Spleen (tissue), 11 donors: Measurements from ENCODE around the gene CFD. TPM values are rescaled to one million over a fixed set of nuclear protein-coding genes. Genes with fewer than 3 reads are reported as not detected.
A peak's percentile ranks its signal among the peaks of the same experiment; 100 is the strongest.
"Not testable (repeated sequence)": the region's sequence is repeated elsewhere in the genome, so short reads cannot be mapped to it uniquely, and the experiment has no call there.

ENCODE experiments used
- DNase-seq: peaks from one replicate; pipeline ENCODE4 v3.0.0-alpha.2; 2020
- H3K27ac ChIP-seq, 8 donors: fragments of 200-600 bp; sonication (generic) in 7 of 8; 1 replicate in 4 of 8; 2 replicates in 4 of 8; pipeline versions ENCODE4 v1.5.0 to v1.8.0; 2016 to 2021; ENCODE audit warnings: inconsistent platforms in 4 of 8, mild to moderate bottlenecking in 4 of 8, moderate library complexity in 1 of 8
- H3K27me3 ChIP-seq, 7 donors: fragments of 200-600 bp; sonication (generic) in 6 of 7; replicated peaks in 1 of 7; 1 replicate in 4 of 7; 2 replicates in 3 of 7; pipeline versions ENCODE4 v1.5.0 to v1.8.0; 2016 to 2021; ENCODE audit warnings: inconsistent platforms in 3 of 7, mild to moderate bottlenecking in 1 of 7
- H3K36me3 ChIP-seq, 6 donors: fragments of 200-600 bp; sonication (generic) in 5 of 6; 1 replicate in 4 of 6; 2 replicates in 2 of 6; pipeline versions ENCODE4 v1.5.0 to v1.8.0; 2016 to 2021; ENCODE audit warnings: inconsistent platforms in 2 of 6
- H3K4me1 ChIP-seq, 6 donors: fragments of 200-600 bp; sonication (generic) in 5 of 6; 1 replicate in 3 of 6; 2 replicates in 3 of 6; pipeline versions ENCODE4 v1.5.0 to v1.8.0; 2016 to 2021; ENCODE audit warnings: inconsistent platforms in 3 of 6
- H3K4me3 ChIP-seq, 8 donors: fragments of 200-600 bp; sonication (generic) in 7 of 8; 1 replicate in 4 of 8; 2 replicates in 4 of 8; pipeline versions ENCODE4 v1.5.0 to v1.8.0; 2016 to 2021; ENCODE audit warnings: inconsistent platforms in 4 of 8, mild to moderate bottlenecking in 4 of 8, moderate library complexity in 2 of 8
- H3K9me3 ChIP-seq, 8 donors: fragments of 200-600 bp; sonication (generic) in 7 of 8; 1 replicate in 4 of 8; 2 replicates in 4 of 8; pipeline versions ENCODE4 v1.5.0 to v1.8.0; 2016 to 2021; ENCODE audit warnings: inconsistent platforms in 4 of 8
- CTCF ChIP-seq, 11 experiments: fragments of 200-600 bp in 7 of 11; fragments of 450-650 bp in 4 of 11; sonication (generic) in 4 of 11; IDR thresholded peaks in 8 of 11; conservative IDR thresholded peaks in 3 of 11; 1 replicate in 7 of 11; 2 replicates in 4 of 11; pipeline versions ENCODE4 v1.4.0 to v1.8.0; 2016 to 2021; ENCODE audit warnings: antibody characterized with exemption in 11 of 11, inconsistent platforms in 4 of 11, mild to moderate bottlenecking in 1 of 11
- POLR2A ChIP-seq, 3 donors: fragments of 450-650 bp; IDR thresholded peaks; one replicate each; pipeline ENCODE4 v1.5.1; 2017; ENCODE audit warnings: antibody characterized with exemption in 3 of 3, mild to moderate bottlenecking in 1 of 3
- POLR2AphosphoS5 ChIP-seq, 3 donors: sonication (generic); formaldehyde crosslinking; IDR thresholded peaks; one replicate each; pipeline ENCODE4 v1.5.1; 2017; ENCODE audit warnings: antibody characterized with exemption in 3 of 3
- WGBS, 5 donors: extraction: QIAGEN DNeasy Blood & Tissue Kit in 3 of 5; methylation state at CpG; one replicate each; pipeline versions ENCODE4 v1.1.5 to v1.1.7; 2013 to 2018; 5-methylcytosine and 5-hydroxymethylcytosine counted together
- intact Hi-C: fragments of 100-400 bp; cut with DNase I; formaldehyde crosslinking; loops from one replicate; pipeline ENCODE4 v1.15.0; 2023; ENCODE audit warnings: low total_unique reads
- polyA plus RNA-seq, 3 donors: library from polyadenylated mRNA; stranded (reverse); fragments of 200-250 nt; gene quantifications; one replicate each; pipeline ENCODE4 v1.2.1, GENCODE V29; 2013
- total RNA-seq, 7 donors: library from RNA; depleted of rRNA in 3 of 7; stranded (reverse); fragments of >200 nt in 3 of 7; fragmentation: NEBNext Ultra II Directional in 4 of 7; extraction: Animal tissue kit (Norgen Biotek cat#: 25700) in 4 of 7; gene quantifications; one replicate each; pipeline versions ENCODE4 v1.1.0 to v1.2.1, GENCODE V29; 2016 to 2021
- donor health status: healthy with polysubstance abuse.
- donor health status: DM: no; HTN: no; CAD: no; lungs with moderate emphysema.
- donor health status: DM: no; HTN: no; CAD: no.
- donor health status: Bipolar disorder and iron deficiency.
- donor health status: healthy.
- donor health status: DM: no; HTN: no; CAD: no.
- donor health status: DM: yes; HTN: yes; CAD: no.

The CFD gene
- total and polyA plus RNA-seq, 10 donors: 6.6 to 59.5 (median 24.2) TPM

- Histone ChIP-seq H3K27ac (peak overlapping the region in 2 of 8 donors; percentile 81 to 82), H3K9me3 (no peaks in the 10 kb centered on the region), H3K36me3 (peaks cover 0 to 81% (median 46%) of the 10 kb centered on the region in 6 donors), H3K27me3 (no peaks in the 10 kb centered on the region), H3K4me1 (peaks cover 5 to 17% (median 10%) of the 10 kb centered on the region in 6 donors), H3K4me3 (no peak overlapping the region)
- no peak for TF ChIP-seq POLR2A (IDR thresholded peaks at IDR 0.05)
- no peak for TF ChIP-seq CTCF (IDR thresholded peaks at IDR 0.05 in 8 of 11, conservative IDR thresholded peaks at IDR 0.05 in 3 of 11)
- no peak for TF ChIP-seq POLR2AphosphoS5 (IDR thresholded peaks at IDR 0.05)
- WGBS, 5 donors: 88 to 98% (median 93%) methylated on average over 12 to 22 of the region's 22 CpGs
- intact Hi-C loops: no loop called here
- DNase-seq: no peak
Measured at GRCh38 chr19:873561-874041, 14.1 kb downstream of the CFD start.

- Histone ChIP-seq H3K9me3 (no peaks in the 10 kb centered on the region), H3K4me1 (peaks cover 5 to 17% (median 10%) of the 10 kb centered on the region in 6 donors), H3K27me3 (no peaks in the 10 kb centered on the region), H3K27ac (no peak overlapping the region), H3K4me3 (no peak overlapping the region), H3K36me3 (peaks cover 0 to 81% (median 41%) of the 10 kb centered on the region in 6 donors)
- intact Hi-C loops: no loop called here
- no peak for DNase-seq
- TF ChIP-seq POLR2A (IDR thresholded peaks at IDR 0.05): no peak
- TF ChIP-seq POLR2AphosphoS5 (IDR thresholded peaks at IDR 0.05): peak in 1 of 3 donors; percentile 14
- WGBS, 5 donors: 90 to 95% (median 93%) methylated on average over 24 to 28 of the region's 28 CpGs
Measured at GRCh38 chr19:875265-875879, 15.9 kb downstream of the CFD start.

- TF ChIP-seq POLR2AphosphoS5 (IDR thresholded peaks at IDR 0.05): no peak
- no peak for TF ChIP-seq POLR2A (IDR thresholded peaks at IDR 0.05)
- no peak for TF ChIP-seq CTCF (IDR thresholded peaks at IDR 0.05 in 8 of 11, conservative IDR thresholded peaks at IDR 0.05 in 3 of 11)
- Histone ChIP-seq H3K4me3 (no peak overlapping the region), H3K9me3 (no peaks in the 10 kb centered on the region), H3K36me3 (peaks cover 0 to 81% (median 44%) of the 10 kb centered on the region in 6 donors), H3K4me1 (peaks cover 5 to 17% (median 10%) of the 10 kb centered on the region in 6 donors), H3K27ac (no peak overlapping the region), H3K27me3 (no peaks in the 10 kb centered on the region)
- WGBS, 5 donors: 83 to 91% (median 89%) methylated on average over 17 to 18 of the region's 18 CpGs
- intact Hi-C loops: no loop called here
- DNase-seq: no peak
Measured at GRCh38 chr19:876089-876488, 16.6 kb downstream of the CFD start.

GRCh38 chr19:876780-877314 is 17.4 kb downstream of the CFD start:
- H3K27me3 ChIP-seq: no peaks in the 10 kb centered on the region
- intact Hi-C loops: no loop called here
- WGBS, 5 donors: 80 to 92% (median 90%) methylated on average over 15 to 29 of the region's 29 CpGs

GRCh38 chr19:877992-878660 is 18.7 kb downstream of the CFD start:
- WGBS, 5 donors: 88 to 94% (median 91%) methylated on average over 11 to 23 of the region's 23 CpGs
- H3K4me3 ChIP-seq, H3K9me3 ChIP-seq, DNase-seq, H3K27ac ChIP-seq, intact Hi-C loops, H3K27me3 ChIP-seq, H3K4me1 ChIP-seq: not testable (repeated sequence)
- H3K36me3 ChIP-seq: peaks cover 0 to 90% (median 60%) of the 10 kb centered on the region in 6 donors

More at GRCh38 chr19:876780-877314, 17.4 kb downstream of the CFD start:
- Histone ChIP-seq H3K9me3 (no peaks in the 10 kb centered on the region), H3K27ac (no peak overlapping the region), H3K4me3 (no peak overlapping the region), H3K36me3 (peaks cover 0 to 83% (median 48%) of the 10 kb centered on the region in 6 donors), H3K4me1 (peaks cover 4 to 16% (median 9%) of the 10 kb centered on the region in 6 donors)
- no peak for DNase-seq
- peak in 1 of 3 donors; percentile 44 for TF ChIP-seq POLR2AphosphoS5 (IDR thresholded peaks at IDR 0.05)
- no peak for TF ChIP-seq POLR2A (IDR thresholded peaks at IDR 0.05)
- no peak for TF ChIP-seq CTCF (IDR thresholded peaks at IDR 0.05 in 8 of 11, conservative IDR thresholded peaks at IDR 0.05 in 3 of 11)

- intact Hi-C loops, H3K4me1 ChIP-seq, H3K4me3 ChIP-seq, H3K9me3 ChIP-seq, H3K27me3 ChIP-seq, H3K27ac ChIP-seq, DNase-seq: not testable (repeated sequence)
- H3K36me3 ChIP-seq: peaks cover 0 to 90% (median 62%) of the 10 kb centered on the region in 6 donors
- WGBS, 5 donors: 86 to 93% (median 91%) methylated on average over 16 to 24 of the region's 24 CpGs
Measured at GRCh38 chr19:878751-879561, 19.5 kb downstream of the CFD start.
